GM21390 (cell line): ENCODE results near the gene ZNF555.
"Not testable (repeated sequence)": the region's sequence is repeated elsewhere in the genome, so short reads cannot be mapped to it uniquely, and the experiment has no call there.

Experiments used
- ATAC-seq: cut with Tn5 transposase; IDR thresholded peaks from one replicate; pipeline ENCODE4 v1.9.1; 2021; ENCODE audit not compliant: unreplicated experiment

ZNF555 gene

GRCh38 chr19:2806736-2807378 lies 34.4 kb upstream of the ZNF555 start:
- ATAC-seq: no peak

GRCh38 chr19:2807379-2808128 lies 33.7 kb upstream of the ZNF555 start:
- ATAC-seq: no peak

GRCh38 chr19:2808129-2808941 lies 32.9 kb upstream of the ZNF555 start:
- no peak for ATAC-seq

- ATAC-seq: no peak
Observed at GRCh38 chr19:2809387-2810140, 31.7 kb upstream of the ZNF555 start.

- no peak for ATAC-seq
Observed at GRCh38 chr19:2810141-2811091, 30.9 kb upstream of the ZNF555 start.

GRCh38 chr19:2811221-2811722 lies 30.0 kb upstream of the ZNF555 start:
- ATAC-seq: no peak

- no peak for ATAC-seq
Observed at GRCh38 chr19:2811735-2812413, 29.4 kb upstream of the ZNF555 start.

GRCh38 chr19:2812414-2813234 lies 28.7 kb upstream of the ZNF555 start:
- ATAC-seq: no peak

- no peak for ATAC-seq
Observed at GRCh38 chr19:2813235-2814160, 27.8 kb upstream of the ZNF555 start.

- no peak for ATAC-seq
Observed at GRCh38 chr19:2814426-2814825, 26.8 kb upstream of the ZNF555 start.

- ATAC-seq: no peak
Observed at GRCh38 chr19:2815191-2815614, 26.1 kb upstream of the ZNF555 start.

GRCh38 chr19:2815923-2816322 lies 25.4 kb upstream of the ZNF555 start:
- no peak for ATAC-seq

- no peak for ATAC-seq
Observed at GRCh38 chr19:2816641-2817040, 24.6 kb upstream of the ZNF555 start.

- not testable (repeated sequence) for ATAC-seq
Observed at GRCh38 chr19:2817237-2817829, 23.9 kb upstream of the ZNF555 start.

GRCh38 chr19:2819540-2820111 lies 21.6 kb upstream of the ZNF555 start, which contains the start of gene ZNF554:
Gene ZNF554, plus strand, starts transcription at chr19:2819868. Its CDS starts 204 bp downstream, at chr19:2820072.
- peak; percentile 83 for ATAC-seq

GRCh38 chr19:2820112-2820702 lies 21.1 kb upstream of the ZNF555 start:
- ATAC-seq: peak; percentile 3
